Inflammatory macrophage treated with lipopolysaccharide for 1 hour (primary cell): ENCODE results near the gene CRB1.
"Not testable (repeated sequence)": the region's sequence is repeated elsewhere in the genome, so short reads cannot be mapped to it uniquely, and the experiment has no call there.

Experiments
- DNase-seq, 2 donors: peaks; one replicate each; pipeline ENCODE4 v3.0.0-alpha.2; 2020 to 2022

CRB1 gene

GRCh38 chr1:197467881-197468280, 199.8 kb downstream of the CRB1 start:
- DNase-seq: no peak

DNA sequence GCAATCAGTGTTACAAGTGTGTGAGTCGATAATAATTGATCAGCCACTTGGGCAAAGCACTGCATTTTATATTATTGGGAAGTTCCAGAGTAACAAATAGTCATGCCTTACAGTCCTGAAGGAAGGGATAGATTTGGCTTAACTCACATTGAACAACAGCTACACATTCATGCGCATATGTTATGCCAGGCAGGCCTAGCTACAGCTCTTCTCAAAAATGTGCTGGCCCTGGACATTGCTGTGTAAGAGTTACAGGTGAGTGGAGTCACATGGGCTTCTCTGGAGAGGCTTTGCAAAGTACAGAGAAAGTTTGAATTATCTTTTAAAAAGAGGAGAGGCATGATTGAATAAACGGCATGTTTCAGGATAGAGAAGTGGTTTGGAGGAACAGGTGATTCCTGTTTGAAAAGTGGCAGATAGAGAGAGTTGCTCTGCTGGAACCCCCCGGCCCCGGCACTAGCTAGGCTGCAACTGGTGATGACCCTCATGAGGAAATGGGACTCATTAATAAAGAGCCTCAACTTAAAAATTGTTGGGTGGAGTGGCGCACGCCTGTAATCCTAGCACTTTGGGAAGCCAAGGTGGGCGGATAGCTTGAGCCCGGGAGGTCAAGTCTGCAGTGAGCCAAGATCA, 200.6 kb downstream of the CRB1 start:
- DNase-seq: no peak

DNA sequence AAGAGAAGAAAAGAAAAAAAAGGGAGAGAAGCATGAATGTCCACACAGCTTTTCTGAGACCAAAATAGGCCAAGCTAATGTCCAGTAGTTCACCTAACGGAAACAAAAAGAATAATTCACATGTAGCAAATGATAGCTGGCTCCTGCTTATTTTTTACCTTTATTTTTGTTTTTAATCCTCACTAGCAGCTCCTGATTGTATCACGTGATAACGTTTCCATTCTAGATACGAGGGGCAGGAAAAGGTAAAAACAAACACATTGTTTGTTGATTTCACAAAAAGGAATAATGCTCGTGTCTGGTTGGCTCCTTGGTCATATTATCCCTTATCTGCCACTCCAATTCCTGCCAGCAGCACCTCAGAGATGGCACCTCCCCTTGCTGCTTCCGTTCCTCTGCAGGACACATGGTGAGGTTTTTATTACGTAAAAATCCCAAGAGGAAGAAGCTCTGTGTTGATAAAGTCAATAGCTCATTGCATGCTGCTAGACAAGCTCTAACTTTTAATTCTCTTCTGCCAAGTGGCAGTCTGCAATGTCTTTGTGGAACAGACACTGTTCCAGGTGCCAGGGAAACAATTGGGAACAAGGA, 201.7 kb downstream of the CRB1 start:
- peak in 1 of 2 donors; percentile 14 for DNase-seq

DNA sequence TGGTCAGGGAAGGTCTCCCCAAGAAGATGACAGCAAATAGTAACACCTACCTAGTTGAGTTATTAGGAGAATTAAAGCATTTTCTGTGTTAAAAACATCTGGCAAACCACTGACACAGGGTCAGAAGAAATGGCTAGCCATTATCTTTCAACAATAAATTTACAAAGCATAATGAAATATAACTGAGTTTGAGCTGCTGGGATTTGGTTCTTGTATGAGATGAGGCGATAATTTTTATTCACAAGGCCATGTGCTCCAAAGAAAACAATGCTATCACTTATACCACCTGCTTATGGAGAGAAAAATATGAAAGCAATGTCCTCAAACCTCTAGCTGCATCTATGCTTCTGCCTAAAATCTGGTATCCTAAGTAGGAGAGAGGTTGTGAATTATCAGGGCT, 202.3 kb downstream of the CRB1 start:
- DNase-seq: no peak

DNA sequence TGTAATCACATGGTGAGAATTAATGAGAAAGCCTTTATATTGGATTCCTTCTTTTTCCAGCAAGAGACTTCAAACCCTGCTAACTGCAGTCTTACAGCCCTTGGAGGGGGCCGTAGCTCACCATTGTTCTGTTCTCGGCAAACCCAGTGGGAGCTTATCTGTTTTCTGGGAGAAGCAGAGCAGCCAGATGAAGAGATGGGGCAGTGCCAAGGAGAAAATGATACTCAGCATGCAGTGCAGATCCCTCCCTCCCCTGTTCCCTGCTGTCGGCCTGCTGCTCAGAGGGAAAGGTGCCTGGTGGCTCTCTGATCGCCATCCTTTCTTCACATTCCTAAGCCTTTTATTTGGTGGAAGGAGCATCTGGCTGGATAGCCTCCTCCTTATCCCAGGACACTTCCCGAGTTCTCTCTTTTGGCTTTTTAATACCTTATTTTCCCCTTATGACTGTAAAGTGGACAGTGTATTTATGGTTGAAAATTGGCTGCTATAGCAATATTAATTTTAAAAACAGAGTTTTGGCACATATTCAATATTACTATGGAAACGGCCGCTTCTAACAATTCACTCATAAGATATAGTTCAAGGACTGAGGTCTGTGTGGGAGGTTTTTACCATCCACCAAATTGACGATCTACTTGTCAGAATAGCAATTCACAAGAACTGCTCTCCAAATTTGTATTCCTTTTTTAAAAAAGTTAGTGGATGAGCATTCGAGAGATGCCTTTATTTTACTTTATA, 203.4 kb downstream of the CRB1 start:
- no peak for DNase-seq

DNA sequence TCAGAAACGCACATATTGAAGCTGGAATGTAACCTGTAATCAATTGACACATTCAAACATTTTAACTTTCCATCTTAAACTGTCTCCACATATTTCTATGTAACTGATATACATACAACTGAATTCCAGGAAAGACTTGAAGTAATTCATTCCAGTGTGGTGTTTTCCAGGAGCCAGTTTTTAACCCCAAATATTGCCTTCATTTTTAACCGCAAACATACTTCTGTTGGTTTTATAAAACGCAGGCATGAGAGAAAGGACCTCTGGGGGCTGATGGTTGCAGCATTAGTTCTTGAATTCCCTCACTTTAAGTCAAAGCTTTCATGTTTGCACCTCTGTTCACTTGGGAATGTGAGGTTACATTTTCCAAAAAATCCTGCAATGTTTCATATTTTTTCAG, 204.1 kb downstream of the CRB1 start:
- DNase-seq: no peak

DNA sequence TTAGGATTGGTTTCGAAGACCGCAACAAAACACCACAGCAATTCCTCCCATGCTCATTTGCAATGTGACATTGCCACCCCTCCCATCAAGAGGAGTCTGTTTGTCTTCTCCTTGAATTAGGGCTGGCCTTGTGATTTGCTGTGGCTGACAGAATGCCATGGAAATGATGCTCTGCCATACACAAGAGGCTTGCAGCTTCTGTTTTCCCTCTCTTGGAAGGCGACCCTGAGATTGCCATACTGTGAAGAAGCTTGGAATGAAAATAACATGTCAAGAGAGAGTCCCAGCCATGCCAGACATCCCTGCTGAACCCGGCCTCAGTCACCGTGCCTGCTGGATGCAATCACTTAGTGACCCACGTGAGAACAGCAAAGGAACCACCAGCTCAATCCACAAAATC, 212.4 kb downstream of the CRB1 start:
- DNase-seq: no peak

DNA sequence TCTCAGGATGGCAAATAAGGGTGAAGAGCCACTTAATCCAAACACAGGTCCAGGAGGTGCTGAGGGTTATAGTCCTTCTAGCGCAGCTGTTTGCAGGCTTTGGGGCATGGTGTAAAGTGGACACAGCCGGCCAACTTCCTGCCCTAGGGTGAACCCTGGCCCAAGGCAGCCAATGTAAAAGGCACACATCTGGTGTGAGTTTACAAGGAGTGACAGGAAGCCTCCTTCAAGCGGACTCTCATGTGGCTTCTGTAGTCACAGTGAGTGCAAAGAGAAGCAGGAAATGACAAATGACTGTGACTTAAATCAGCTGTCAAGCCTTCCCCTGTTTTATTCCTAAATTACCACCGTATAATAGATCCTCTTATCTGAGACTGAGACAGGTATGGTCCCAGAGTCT, 213.0 kb downstream of the CRB1 start:
- no peak for DNase-seq

GRCh38 chr1:197485790-197486189, 217.7 kb downstream of the CRB1 start:
- DNase-seq: peak; percentile 2 to 7

- no peak for DNase-seq
Observed at GRCh38 chr1:197486946-197487345, 218.9 kb downstream of the CRB1 start.

GRCh38 chr1:197491505-197491904, 223.5 kb downstream of the CRB1 start:
- not testable (repeated sequence) for DNase-seq

- DNase-seq: no peak
Observed at GRCh38 chr1:197496722-197497121, 228.7 kb downstream of the CRB1 start.

GRCh38 chr1:197510691-197511378, 242.8 kb downstream of the CRB1 start:
- DNase-seq: no peak

- DNase-seq: no peak
Observed at GRCh38 chr1:197515421-197515820, 247.4 kb downstream of the CRB1 start.

DNA sequence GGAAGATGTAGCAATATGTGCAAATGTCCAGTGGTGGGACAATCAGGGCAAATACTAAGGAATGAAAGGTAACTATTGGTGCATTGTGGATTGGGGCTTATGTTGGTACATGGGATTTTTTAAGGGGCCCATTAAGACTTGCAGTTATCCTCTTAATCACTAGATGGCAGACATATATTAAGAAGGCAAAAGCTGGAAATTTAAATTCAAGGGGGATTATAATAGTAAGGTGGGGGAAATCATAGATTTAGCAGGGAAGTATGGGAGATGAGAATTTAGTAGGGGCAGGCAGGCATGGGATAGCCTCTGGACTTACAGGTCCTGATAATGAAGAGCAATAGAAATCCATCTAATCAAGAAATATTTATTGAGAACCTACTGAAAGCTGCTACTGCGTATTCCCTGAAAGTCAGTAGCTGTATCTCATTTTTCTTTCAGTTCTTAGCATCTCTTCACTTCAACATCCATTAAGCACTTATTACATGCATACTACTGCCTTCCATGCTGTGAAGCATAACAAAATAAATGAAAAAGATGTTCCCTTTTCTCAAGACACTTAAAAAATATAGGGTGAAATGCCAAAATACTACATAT, 251.8 kb downstream of the CRB1 start:
- DNase-seq: peak in 1 of 2 donors; percentile 23

DNA sequence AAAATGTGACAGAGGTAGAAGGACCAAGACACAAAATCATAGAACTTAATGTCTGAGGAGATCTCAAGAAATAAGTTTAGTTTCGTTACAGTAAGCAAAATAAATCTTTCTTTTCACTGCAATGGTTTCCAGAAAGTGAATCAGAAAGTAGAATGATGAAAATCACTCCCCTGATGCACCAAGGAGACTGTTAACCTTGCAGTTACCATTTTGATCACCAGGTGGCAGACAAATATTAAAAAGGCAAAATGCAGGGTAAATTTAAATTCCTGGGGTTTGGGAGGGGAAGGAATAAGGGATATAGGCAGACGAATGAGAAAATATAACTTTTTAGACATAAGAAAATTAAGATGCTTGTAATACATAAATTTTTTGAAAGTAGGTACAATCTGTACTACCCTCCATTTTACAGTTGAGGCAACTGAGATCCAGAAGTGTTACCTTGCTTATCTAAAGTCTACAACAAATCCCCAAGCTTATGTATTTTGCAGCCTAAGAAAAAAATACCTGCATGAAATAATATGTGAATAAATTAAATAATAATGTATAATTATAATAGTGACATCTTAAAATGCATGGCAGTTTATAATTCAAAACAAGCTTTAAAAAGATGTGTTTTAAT, 253.2 kb downstream of the CRB1 start:
- DNase-seq: peak; percentile 19 to 72

DNA sequence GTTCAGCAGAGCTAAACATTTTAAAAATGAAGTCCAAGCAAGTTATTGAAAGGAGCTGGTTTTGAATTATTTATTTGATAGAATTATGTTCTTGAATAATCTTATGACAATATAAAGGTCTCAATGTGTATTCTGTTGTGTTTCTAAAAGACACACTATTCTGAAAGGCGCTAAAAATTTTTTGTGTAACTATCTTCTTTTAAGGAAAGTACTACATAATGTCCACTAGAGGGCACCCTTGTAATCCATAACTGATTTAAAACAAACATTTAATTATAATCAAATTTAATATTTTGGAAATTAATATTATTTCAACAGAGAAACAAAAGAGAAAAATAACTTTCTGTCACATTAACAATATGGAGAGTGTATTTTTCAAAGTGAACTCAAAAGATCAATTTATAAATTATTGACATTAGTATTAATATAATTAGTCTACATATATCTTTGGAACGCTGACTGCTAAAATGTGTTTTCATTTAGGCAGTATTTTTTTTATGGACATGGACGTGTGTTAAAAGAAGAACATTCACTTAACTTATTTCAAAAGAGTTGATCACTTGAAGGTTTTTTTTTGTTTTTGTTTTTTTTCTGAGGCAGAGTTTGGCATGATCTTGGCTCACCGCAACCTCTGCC, 258.8 kb downstream of the CRB1 start:
- DNase-seq: peak; percentile 20 to 61
